Superior temporal gyrus (tissue), 1 donor: ENCODE data around the gene SPRTN.

ENCODE experiments used
- DNase-seq: peaks from one replicate; pipeline ENCODE4 v3.0.0-alpha.2; 2016; ENCODE audit errors: extremely low spot score

SPRTN gene

GRCh38 chr1:231376875-231377549 is 38.9 kb downstream of the SPRTN start:
- DNase-seq, result no peak

- no peak for DNase-seq
These were observed 43.6 kb downstream of the SPRTN start for GRCh38 chr1:231381729-231382128.

- no peak for DNase-seq
These were observed 44.3 kb downstream of the SPRTN start for GRCh38 chr1:231382426-231382825.

- DNase-seq, result no peak
These were observed 45.2 kb downstream of the SPRTN start for GRCh38 chr1:231383159-231383860.

- DNase-seq, result no peak
These were observed 46.8 kb downstream of the SPRTN start for GRCh38 chr1:231384696-231385415.

GRCh38 chr1:231385416-231385748 is 47.3 kb downstream of the SPRTN start:
- DNase-seq, result no peak

- no peak for DNase-seq
These were observed 48.4 kb downstream of the SPRTN start for GRCh38 chr1:231386466-231386865.

- DNase-seq, result no peak
These were observed 49.9 kb downstream of the SPRTN start for GRCh38 chr1:231387770-231388669.

- DNase-seq, result no peak
These were observed 52.0 kb downstream of the SPRTN start for GRCh38 chr1:231390071-231390470.

GRCh38 chr1:231392389-231393131 is 54.5 kb downstream of the SPRTN start:
- no peak for DNase-seq

- no peak for DNase-seq
These were observed 55.6 kb downstream of the SPRTN start for GRCh38 chr1:231393668-231394067.

GRCh38 chr1:231395076-231395997 is 57.2 kb downstream of the SPRTN start:
- no peak for DNase-seq

- DNase-seq, result no peak
These were observed 57.9 kb downstream of the SPRTN start for GRCh38 chr1:231395998-231396390.

GRCh38 chr1:231396643-231397042 is 58.5 kb downstream of the SPRTN start:
- no peak for DNase-seq

GRCh38 chr1:231397886-231398671 is 60.0 kb downstream of the SPRTN start:
- no peak for DNase-seq

- DNase-seq, result no peak
These were observed 63.4 kb downstream of the SPRTN start for GRCh38 chr1:231401478-231401877.

GRCh38 chr1:231404318-231404717 is 66.2 kb downstream of the SPRTN start:
- no peak for DNase-seq
